AG09319 (cell line): ENCODE measurements around the gene MALAT1.

Source experiments
- DNase-seq: peaks from one replicate; pipeline ENCODE4 v3.0.0-alpha.2; 2010; ENCODE audit warnings: low read depth; ENCODE audit errors: extremely low read depth
- TF ChIP-seq, protein P1 (sequence below): IDR thresholded peaks from 2 replicates; pipeline ENCODE4 v1.5.1; 2011; ENCODE audit warnings: low read depth, mild to moderate bottlenecking, inconsistent platforms, low read length, moderate library complexity

MALAT1 gene

GRCh38 chr11:65553301-65554001 is 54.6 kb downstream of the MALAT1 start:
- TF ChIP-seq, protein P1, sequence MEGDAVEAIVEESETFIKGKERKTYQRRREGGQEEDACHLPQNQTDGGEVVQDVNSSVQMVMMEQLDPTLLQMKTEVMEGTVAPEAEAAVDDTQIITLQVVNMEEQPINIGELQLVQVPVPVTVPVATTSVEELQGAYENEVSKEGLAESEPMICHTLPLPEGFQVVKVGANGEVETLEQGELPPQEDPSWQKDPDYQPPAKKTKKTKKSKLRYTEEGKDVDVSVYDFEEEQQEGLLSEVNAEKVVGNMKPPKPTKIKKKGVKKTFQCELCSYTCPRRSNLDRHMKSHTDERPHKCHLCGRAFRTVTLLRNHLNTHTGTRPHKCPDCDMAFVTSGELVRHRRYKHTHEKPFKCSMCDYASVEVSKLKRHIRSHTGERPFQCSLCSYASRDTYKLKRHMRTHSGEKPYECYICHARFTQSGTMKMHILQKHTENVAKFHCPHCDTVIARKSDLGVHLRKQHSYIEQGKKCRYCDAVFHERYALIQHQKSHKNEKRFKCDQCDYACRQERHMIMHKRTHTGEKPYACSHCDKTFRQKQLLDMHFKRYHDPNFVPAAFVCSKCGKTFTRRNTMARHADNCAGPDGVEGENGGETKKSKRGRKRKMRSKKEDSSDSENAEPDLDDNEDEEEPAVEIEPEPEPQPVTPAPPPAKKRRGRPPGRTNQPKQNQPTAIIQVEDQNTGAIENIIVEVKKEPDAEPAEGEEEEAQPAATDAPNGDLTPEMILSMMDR = no peak
- DNase-seq = no peak

DNA sequence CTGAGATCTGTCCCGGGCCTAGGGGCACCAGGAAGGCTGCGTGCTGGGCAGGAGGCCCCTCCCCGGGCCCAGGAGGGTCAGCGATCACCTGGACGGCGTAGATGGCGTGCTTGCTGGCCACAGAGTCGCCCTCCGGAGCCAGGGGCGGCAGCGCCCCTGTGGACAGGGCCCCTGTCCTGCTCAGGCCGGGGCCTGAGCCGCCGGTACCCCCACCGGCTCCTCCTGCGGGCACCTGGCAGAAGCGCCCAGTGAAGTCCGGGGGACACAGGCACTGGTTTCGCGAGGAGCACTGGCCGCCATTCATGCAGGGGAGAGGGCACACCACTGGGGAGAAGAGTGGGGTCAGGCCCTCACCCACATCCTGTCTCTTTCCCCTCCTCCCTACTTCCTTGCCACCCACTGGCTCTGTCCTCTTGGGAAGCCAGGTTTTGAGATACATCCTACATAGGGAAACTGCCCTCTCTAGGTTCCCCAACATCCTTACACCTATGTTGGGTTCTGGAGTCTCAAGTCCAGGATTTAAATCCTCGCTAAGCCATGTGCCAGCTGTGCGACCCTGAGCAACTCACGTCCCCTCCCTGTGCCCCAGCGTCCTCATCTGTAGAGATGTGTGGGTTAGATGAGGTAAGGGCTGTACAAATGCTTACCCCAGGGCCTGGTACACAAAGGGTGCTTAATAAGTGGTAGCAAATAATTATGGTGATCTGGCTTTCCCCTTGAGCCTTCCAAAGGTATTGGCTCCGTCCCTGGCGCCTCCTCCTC is 55.4 kb downstream of the MALAT1 start:
- TF ChIP-seq, protein P1 = no peak
- DNase-seq = no peak

- no peak for DNase-seq
- TF ChIP-seq, protein P1 = no peak
Measured at GRCh38 chr11:65554842-65555430, 56.1 kb downstream of the MALAT1 start.

- TF ChIP-seq, protein P1 = no peak
- DNase-seq = peak; percentile 72
Measured at GRCh38 chr11:65555693-65556231, 56.9 kb downstream of the MALAT1 start.
